ENCODE results near the gene STMN1. TPM values are rescaled to one million over a fixed set of nuclear protein-coding genes. Genes with fewer than 3 reads are reported as not detected.
A peak's percentile ranks its signal among the peaks of the same experiment; 100 is the strongest.

The STMN1 gene
- total and polyA plus RNA-seq, 2 of the 8 experiments (the other 6 are each of a cell fraction or from before 2014, with no cell fraction given): 116 to 564 TPM

DNA sequence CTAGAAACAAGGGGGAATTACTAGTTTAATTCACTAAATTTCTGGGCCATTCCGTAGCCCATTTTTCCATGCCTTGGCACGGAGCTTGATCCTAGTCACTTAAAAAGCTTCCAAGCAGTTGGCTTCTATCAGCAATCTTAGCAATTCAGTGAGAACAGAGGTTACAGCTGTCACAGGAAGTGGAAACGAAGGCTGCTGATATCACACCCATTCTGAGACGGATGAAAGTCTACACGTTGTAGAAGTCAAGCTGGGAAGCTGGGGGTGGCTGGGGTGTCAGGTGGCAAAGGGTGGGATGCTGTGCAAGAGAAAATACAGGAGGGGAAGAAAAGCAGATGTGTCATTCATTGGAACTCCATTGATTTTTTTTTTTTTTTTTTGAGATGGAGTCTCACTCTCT, 11.8 kb upstream of the STMN1 start:
- Histone ChIP-seq H2BK12ac (ENCODE audit: low read depth, low read length) (no peak overlapping the region), H2BK20ac (ENCODE audit: low read length) (no peak overlapping the region), H3K14ac (ENCODE audit: insufficient read length) (no peak overlapping the region), H2BK15ac (ENCODE audit: low read length) (no peak overlapping the region), H2BK120ac (replicated peaks; ENCODE audit: low read depth, low read length) (no peak overlapping the region), H3K4me2 (ENCODE audit: insufficient read depth in 1 of 2, low read depth in 2 of 2, low read length in 2 of 2) (no peak overlapping the region), H2AK5ac (ENCODE audit: low read depth, low read length) (no peak overlapping the region), H3K79me2 (ENCODE audit: control insufficient read depth in 1 of 2, insufficient read depth in 2 of 2, low read length in 2 of 2) (no peaks in the 10 kb centered on the region), H2AFZ (ENCODE audit: low read length) (no peak overlapping the region), H3K23me2 (ENCODE audit: low read depth, low read length) (peaks cover 8% of the 10 kb centered on the region), H3K36me3 (ENCODE audit: control insufficient read depth in 2 of 4, insufficient read depth in 4 of 4, low read length in 3 of 4) (no peaks in the 10 kb centered on the region), H3K27me3 (replicated peaks in 1 of 4; ENCODE audit: control insufficient read depth in 3 of 4, extremely low read depth in 1 of 4, insufficient read depth in 3 of 4, low read length in 3 of 4) (peaks cover 0 to 6% (median 0%) of the 10 kb centered on the region in 4 experiments; a peak in 2 of 7 replicates), H3K4me1 (replicated peaks in 1 of 4; ENCODE audit: control insufficient read depth in 3 of 4, insufficient read depth in 4 of 4, low read length in 3 of 4) (peaks cover 2 to 12% (median 5%) of the 10 kb centered on the region in 4 experiments; a peak in 6 of 7 replicates), H3K9ac (replicated peaks in 1 of 4; ENCODE audit: extremely low read depth in 1 of 4, low read depth in 3 of 4, low read length in 3 of 4) (no peak overlapping the region), H3K9me3 (ENCODE audit: insufficient read depth in 2 of 2, low read depth in 1 of 2, low read length in 1 of 2) (no peaks in the 10 kb centered on the region), H4K91ac (replicated peaks; ENCODE audit: insufficient read length, low read length) (no peak overlapping the region), H3K79me1 (ENCODE audit: low read depth, low read length) (no peaks in the 10 kb centered on the region), H3K4me3 (ENCODE audit: extremely low read depth in 1 of 4, insufficient read depth in 2 of 4, low read depth in 3 of 4, low read length in 4 of 4) (no peak overlapping the region), H4K8ac (ENCODE audit: extremely low read depth, insufficient read depth, low read length) (no peak overlapping the region), H3K18ac (ENCODE audit: extremely low read depth, low read length) (no peak overlapping the region), H4K20me1 (replicated peaks in 1 of 2; ENCODE audit: control insufficient read depth in 1 of 2, insufficient read depth in 2 of 2, low read length in 2 of 2) (no peaks in the 10 kb centered on the region), H3K4ac (replicated peaks; ENCODE audit: insufficient read length, low read depth, low read length) (peak overlapping the region; percentile 54), H3K27ac (ENCODE audit: low read depth, low read length) (no peak overlapping the region), H2BK5ac (ENCODE audit: low read depth, low read length) (no peak overlapping the region), H3K56ac (replicated peaks; ENCODE audit: insufficient read length, low read depth, low read length) (no peak overlapping the region), H4K5ac (ENCODE audit: insufficient read length, low read depth, low read length) (no peak overlapping the region), H3K23ac (ENCODE audit: insufficient read length) (no peak overlapping the region)
- 70% methylated on average over 5 of the region's 5 CpGs; no CpG with 5 or more reads in 1 of the 2 experiments for WGBS, 2 experiments (ENCODE audit: extremely low coverage in 1 of 2, insufficient coverage in 1 of 2, insufficient read length in 1 of 2, insufficient replicate concordance in 2 of 2, low coverage in 1 of 2, low lambda C conversion rate in 2 of 2, missing lambda C conversion rate in 1 of 2)
- FAIRE-seq: no peak
- ChIA-PET CTCF (ENCODE audit: partially characterized antibody) (interaction anchor here (0.8 to 1.3 kb wide), 2 partner anchors 10 to 19 kb away, joined by 3 read pairs; no protein-coding TSS in a partner anchor), POLR2A (ENCODE audit: partially characterized antibody) (interaction anchor here (0.7 to 2.8 kb wide), 6 partner anchors 11 to 85 kb away, joined by 3 to 9 read pairs (median 4); no protein-coding TSS in a partner anchor)
- DNase-seq (ENCODE audit: low read depth in 1 of 2, low spot score in 2 of 2): no peak
- TF ChIP-seq JUN (IDR thresholded peaks at IDR 0.05; ENCODE audit: low read depth, low read length) (no peak), TAF1 (IDR thresholded peaks at IDR 0.05; ENCODE audit: low read depth, low read length) (no peak), EZH2 (IDR thresholded peaks at IDR 0.05; ENCODE audit: low read depth, low read length, severe bottlenecking) (no peak), NANOG (IDR thresholded peaks at IDR 0.05; ENCODE audit: insufficient read depth, low read depth, low read length, poor library complexity, severe bottlenecking) (no peak), SIRT6 (IDR thresholded peaks at IDR 0.05; ENCODE audit: low read length) (no peak), CBX5 (IDR thresholded peaks at IDR 0.05; ENCODE audit: low read depth, low read length) (no peak), RAD21 (IDR thresholded peaks at IDR 0.05 in 1 of 2, conservative IDR thresholded peaks at IDR 0.05 in 1 of 2; ENCODE audit: low read depth in 2 of 2, low read length in 2 of 2) (no peak), BACH1 (IDR thresholded peaks at IDR 0.05; ENCODE audit: low read length) (no peak), TEAD4 (IDR thresholded peaks at IDR 0.05; ENCODE audit: low read depth, low read length) (no peak), SIX5 (IDR thresholded peaks at IDR 0.05; ENCODE audit: low read depth, low read length) (no peak)
- TF ChIP-seq, protein P1, sequence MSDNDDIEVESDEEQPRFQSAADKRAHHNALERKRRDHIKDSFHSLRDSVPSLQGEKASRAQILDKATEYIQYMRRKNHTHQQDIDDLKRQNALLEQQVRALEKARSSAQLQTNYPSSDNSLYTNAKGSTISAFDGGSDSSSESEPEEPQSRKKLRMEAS (IDR thresholded peaks at IDR 0.05): no peak
- TF ChIP-seq, protein P2, sequence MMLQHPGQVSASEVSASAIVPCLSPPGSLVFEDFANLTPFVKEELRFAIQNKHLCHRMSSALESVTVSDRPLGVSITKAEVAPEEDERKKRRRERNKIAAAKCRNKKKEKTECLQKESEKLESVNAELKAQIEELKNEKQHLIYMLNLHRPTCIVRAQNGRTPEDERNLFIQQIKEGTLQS (IDR thresholded peaks at IDR 0.05; ENCODE audit: insufficient read depth, low read depth, low read length): no peak

All from H1 (cell line).